ENCODE measurements around the gene WFIKKN1.

The WFIKKN1 gene

DNA sequence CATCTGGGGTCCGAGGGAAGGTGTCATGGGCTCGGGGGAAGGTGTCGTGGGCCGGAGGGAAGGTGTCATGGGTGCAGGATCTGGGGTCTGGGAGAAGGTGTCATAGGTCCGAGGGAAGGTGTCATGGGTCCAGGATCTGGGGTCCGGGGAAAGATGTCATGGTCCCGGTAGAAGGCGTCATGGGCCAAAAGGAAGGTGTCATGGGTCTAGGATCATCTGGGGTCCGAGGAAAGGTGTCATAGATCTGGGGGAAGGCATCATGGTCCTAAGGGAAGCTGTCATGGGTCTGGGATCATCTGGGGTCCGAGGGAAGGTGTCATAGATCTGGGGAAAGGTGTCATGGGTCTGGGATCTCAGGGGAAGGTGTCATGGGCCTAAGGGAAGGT lies 40.0 kb upstream of the WFIKKN1 start:
- TF ChIP-seq, protein P1, sequence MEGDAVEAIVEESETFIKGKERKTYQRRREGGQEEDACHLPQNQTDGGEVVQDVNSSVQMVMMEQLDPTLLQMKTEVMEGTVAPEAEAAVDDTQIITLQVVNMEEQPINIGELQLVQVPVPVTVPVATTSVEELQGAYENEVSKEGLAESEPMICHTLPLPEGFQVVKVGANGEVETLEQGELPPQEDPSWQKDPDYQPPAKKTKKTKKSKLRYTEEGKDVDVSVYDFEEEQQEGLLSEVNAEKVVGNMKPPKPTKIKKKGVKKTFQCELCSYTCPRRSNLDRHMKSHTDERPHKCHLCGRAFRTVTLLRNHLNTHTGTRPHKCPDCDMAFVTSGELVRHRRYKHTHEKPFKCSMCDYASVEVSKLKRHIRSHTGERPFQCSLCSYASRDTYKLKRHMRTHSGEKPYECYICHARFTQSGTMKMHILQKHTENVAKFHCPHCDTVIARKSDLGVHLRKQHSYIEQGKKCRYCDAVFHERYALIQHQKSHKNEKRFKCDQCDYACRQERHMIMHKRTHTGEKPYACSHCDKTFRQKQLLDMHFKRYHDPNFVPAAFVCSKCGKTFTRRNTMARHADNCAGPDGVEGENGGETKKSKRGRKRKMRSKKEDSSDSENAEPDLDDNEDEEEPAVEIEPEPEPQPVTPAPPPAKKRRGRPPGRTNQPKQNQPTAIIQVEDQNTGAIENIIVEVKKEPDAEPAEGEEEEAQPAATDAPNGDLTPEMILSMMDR (IDR thresholded peaks at IDR 0.05; ENCODE audit: low read depth, low read length), result no peak
- DNase-seq (ENCODE audit: extremely low read depth, low read depth), result no peak

GRCh38 chr16:591231-591630 lies 39.6 kb upstream of the WFIKKN1 start:
- DNase-seq (ENCODE audit: extremely low read depth, low read depth), result no peak
- TF ChIP-seq, protein P1 (IDR thresholded peaks at IDR 0.05; ENCODE audit: low read depth, low read length), result no peak

DNA sequence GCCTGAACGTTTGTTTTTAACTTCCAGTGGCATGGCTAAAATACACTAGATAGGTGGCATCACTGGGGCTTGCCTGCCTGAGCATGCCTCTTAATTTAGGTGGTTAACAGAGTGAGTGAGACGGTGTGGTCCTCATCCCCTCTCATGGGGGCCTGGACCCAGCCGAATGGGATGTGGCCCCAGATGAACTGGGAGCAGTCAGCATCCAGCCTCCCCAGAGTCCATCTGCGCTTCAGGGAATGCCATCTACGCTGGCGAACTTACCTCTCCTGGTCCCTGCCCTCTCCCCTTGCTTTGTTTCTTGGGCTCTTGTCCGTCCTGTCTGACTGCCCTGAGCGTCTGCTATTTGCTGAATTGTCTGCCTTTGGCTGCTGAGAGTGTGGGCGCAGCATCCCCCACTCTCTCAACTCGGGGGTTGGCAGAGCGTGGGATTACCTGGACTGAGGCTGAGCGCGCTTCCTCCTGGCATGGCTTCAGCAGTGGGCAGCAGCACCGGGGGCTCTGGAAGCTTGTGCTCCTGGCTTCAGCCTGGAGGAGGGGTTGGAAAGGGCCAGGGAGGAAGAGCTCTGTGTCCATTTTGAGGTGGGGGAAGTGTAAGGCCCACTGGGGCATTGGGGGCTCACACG lies 38.8 kb upstream of the WFIKKN1 start:
- no peak for DNase-seq (ENCODE audit: extremely low read depth, low read depth)
- TF ChIP-seq, protein P1 (IDR thresholded peaks at IDR 0.05; ENCODE audit: low read depth, low read length), result no peak

GRCh38 chr16:592518-593306 lies 38.1 kb upstream of the WFIKKN1 start:
- DNase-seq (ENCODE audit: extremely low read depth, low read depth), result no peak
- TF ChIP-seq, protein P1 (IDR thresholded peaks at IDR 0.05; ENCODE audit: low read depth, low read length), result no peak

GRCh38 chr16:593406-593805 lies 37.4 kb upstream of the WFIKKN1 start:
- TF ChIP-seq, protein P1 (IDR thresholded peaks at IDR 0.05; ENCODE audit: low read depth, low read length), result no peak
- no peak for DNase-seq (ENCODE audit: extremely low read depth, low read depth)

DNA sequence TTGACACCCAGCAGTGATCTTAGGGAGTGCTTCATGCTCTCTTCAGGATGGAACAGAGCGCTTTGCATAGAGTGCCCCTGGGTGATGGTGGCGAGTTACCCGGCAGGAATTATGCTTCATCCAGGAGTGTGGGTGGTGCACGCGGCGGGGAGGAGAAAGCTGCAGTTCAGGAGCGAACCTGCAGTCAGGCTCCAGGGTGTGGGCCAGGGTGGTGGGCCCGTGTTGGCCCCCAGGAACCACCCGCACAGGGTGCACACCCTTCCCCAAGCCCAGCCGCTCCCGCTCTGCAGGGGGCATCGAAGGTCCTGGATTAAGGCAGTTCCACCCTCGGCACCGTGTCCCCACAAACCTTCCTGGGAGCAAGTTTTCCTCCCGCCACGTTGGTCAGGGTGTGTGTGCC lies 37.0 kb upstream of the WFIKKN1 start:
- TF ChIP-seq, protein P1 (IDR thresholded peaks at IDR 0.05; ENCODE audit: low read depth, low read length), result no peak
- no peak for DNase-seq (ENCODE audit: extremely low read depth, low read depth)

- DNase-seq (ENCODE audit: extremely low read depth, low read depth), result no peak
- TF ChIP-seq, protein P1 (IDR thresholded peaks at IDR 0.05; ENCODE audit: low read depth, low read length), result no peak
These were observed 35.7 kb upstream of the WFIKKN1 start for GRCh38 chr16:595094-595528.

All from AG09319 (cell line).